ENCODE data around the gene CRABP2.

The CRABP2 gene

DNA sequence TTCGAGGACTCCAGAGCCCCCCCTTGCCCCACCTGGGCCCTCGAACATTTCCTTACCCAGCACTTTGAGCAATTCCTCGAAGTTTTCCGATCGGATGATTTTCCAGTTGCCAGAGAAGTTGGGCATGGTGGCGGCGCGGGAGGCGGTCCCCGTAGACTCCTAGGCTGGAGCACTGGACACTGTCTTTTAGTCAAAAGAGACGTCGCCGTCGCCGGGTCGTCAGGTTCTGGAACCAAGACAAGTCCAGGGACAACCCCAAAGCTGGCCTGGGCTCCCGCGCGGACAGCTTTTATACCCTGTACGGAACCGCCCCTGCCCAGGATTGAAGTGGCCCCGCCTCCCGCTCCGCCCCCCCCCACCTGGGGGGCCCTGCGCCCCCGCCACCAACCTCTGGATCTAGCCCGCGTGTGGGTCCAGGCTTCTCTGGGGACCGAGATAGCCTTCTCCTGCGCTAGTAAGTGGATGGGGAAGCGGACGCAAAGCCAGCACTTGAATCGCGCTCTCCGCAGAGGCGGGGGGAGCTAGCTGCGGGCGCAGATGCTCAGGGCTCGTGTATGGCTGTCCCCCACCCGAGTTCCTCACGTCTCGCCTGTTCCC, at the start of gene CRABP2:
Gene CRABP2, minus strand, starts transcription at position 263 of the 597 bp plus-strand sequence. Its CDS starts 137 bp downstream, at position 126.
- DNase-seq (ENCODE audit: low spot score), result peak; percentile 74

DNA sequence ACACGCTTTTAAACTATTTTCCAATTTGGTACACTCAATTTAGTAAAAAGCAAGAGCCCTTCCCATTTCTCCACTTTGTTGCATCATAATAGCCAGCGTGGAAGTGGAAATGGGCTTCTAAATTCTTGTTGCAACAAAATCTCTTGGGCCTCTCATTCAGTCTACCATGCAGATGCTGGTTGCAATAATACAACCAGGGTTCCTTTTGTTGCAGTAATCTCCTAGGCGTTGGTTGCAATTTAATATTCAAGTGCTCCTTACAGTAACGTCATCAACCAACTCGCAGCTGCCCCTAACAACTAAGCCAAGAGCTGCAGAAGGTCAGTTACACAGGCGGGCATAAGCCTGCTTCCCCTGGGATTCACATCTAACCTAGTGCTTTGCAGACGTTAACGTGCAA, 48.8 kb upstream of the CRABP2 start:
- DNase-seq (ENCODE audit: low spot score), result peak; percentile 79

GRCh38 chr1:156752843-156753482, 47.6 kb upstream of the CRABP2 start:
- no peak for DNase-seq (ENCODE audit: low spot score)

DNA sequence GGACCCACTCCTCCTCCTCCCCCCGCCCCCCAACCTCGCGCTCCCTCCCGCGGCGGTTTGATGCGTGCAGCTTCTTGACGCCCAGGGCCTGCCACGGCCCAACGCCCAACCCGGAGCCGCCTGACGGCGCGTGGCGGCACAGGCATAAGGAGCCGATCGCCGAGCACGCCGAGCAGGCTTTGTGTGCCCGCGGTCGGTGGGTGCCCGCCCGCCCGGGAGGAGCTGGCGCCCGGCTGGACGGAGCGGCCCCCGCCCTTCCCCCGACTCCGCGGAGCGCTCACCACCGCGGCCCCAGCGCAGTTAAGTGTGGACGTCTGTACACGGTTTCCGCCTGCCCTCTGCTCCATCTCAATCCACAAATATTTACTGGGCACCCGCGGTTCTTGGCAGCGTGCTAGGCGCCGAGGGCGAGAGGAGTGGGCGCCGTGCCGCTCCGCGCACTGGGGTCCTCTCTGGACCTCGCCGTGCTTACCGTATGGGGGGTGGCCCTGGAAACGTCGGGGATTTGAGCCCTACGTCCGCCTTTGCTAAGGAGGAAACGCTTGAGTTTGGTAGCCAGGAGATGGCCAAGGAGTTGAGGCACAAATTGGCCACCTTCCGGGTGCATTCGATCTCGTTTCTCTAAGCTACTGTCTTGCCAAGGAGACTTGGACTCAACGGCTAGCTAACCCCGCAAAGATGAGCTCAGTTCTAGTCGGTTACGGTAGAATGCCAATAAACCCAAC, 46.5 kb upstream of the CRABP2 start:
- peak; percentile 96 for DNase-seq (ENCODE audit: low spot score)

DNA sequence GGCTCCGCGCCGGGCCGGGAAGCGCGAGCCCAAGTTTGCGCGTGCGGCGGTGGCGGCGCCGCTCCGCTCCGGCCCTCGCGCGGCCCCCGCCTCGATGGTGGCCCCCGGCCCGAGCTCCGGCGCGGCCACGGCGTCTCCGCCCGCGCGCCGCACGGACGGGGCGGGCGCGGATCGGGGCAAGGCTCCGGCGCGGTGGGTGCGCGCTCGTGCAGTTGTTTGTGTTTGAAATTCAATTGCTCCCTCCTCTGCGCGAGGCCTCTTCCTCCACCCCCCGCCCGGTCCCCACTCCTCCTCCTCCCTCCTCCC, 46.0 kb upstream of the CRABP2 start, which contains the start of gene HDGF:
Gene HDGF, minus strand, starts transcription at position 225 of the 306 bp plus-strand sequence. CDS start 246 bp downstream, outside the sequence.
- DNase-seq (ENCODE audit: low spot score), result no peak

GRCh38 chr1:156750711-156751450, 45.5 kb upstream of the CRABP2 start:
- no peak for DNase-seq (ENCODE audit: low spot score)

- DNase-seq (ENCODE audit: low spot score), result no peak
Observed at GRCh38 chr1:156750191-156750672, 44.8 kb upstream of the CRABP2 start.

DNA sequence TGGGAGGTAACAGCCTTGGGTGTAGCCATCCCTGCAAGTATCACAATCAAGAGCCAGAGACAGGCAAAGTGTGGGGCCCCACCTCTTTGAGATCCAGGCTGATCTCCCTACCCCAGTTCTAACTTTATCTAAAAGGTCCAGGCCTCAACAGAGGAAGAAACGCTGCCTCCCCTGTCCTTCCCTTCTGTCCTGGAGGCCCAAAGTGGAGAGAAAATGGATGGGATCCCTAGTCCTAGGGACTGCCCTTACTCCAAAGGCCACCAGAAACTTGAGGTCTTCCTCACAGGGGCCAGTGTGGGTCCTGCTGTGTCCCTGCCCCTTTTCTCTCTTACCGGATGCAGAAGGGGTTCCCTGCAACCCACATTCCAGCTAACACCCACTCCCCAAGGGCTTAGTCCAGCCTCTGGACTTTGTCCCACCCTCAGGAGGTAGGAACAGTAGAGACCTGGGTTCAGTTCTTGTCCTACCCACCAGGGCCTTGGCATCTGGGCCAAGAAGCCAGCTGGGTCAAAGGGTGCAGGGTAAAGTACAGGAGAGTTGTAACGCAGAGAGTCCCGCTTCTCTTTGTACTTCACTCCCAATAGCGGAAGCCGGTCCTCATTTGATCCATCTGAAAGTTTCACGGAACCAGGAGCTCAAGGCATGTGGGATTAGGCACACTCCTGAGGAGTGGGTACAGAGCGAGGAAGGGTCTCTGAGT, 44.2 kb upstream of the CRABP2 start:
- DNase-seq (ENCODE audit: low spot score), result no peak

GRCh38 chr1:156748670-156749418, 43.5 kb upstream of the CRABP2 start:
- no peak for DNase-seq (ENCODE audit: low spot score)

DNA sequence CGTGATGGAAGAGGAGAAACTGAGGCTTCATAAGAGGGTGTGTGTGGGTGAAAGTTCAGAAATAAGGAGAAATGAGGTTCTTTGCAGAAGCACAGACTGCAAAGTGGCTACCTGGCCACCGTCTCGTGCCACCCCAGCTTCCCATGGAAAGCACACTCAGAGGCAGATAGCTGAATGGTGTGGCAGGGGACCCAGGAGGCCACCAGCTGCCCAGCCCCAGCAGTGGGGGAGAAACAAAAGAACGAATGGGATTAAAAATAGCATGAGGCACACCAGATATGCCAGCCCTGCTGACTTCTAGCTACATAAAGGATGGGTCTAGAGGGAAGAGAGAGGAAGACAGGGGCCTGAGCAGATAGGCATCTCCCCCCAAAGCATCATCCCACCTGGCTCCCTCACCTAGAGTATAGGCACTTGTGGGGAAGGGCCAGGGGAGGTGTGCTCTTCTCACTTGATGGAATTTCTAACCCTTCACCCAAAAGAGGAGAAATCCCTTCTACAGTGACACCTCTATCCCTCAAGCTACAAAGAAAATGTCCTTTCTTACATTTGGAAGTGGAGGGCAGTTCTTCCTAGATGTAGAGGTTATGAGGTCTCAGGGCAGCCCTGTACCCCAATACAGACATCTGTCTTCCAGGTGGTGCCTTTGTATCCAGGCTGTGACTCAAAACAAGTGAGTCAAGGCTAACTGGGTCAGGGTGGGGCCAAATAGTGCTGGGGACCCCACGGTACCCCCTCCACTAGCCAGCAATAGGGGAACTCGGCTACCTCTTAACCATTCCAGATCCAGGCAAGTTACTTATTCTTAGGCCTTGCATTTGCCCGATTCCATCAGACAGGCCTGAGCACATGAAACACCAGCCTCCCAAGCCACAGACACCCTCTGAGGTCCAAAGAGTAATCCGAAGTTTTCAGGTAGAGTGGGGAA, 42.6 kb upstream of the CRABP2 start:
- DNase-seq (ENCODE audit: low spot score), result no peak

DNA sequence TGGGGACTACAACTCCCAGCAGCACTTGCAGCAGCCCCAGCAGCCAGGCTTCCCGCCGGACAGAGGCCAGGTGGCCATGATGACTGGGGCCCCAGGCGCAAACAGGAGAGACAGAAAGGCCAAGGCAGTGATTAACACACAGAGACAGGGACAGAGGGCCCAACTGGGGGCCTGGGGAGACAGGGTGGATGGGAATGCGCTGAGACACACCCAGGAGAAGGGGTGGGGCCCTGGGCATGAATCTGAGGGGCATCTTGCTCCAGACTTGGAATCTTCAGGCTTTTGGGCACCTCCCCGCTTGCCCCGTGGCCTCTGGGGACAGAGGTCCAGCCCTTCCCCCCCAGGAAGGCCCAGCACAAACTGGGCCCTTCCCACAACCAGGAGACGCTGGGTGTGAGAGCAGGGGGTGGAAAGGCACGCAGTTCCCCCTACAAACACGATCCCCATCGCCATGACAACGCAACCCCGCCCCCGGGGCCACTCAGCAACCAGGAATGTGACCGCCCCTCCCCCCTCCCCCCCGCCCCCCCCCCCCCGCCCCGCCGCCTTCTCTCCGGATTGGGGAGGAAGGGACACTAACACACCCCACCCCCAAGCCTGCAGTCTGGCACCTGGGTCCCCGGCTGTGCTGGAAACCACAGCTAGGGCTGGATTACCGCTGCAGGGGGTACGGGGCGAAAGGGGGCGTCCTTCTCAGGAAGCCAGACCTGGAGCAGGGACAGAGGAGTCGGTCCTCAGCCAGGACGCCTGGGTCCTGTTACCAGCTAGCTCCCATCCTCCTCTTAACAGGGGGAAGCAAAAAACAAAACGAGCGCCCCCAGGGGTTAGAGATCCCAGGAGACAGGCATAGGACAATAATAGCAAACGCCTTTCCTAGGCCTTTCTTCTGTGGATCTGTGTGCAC, 41.6 kb upstream of the CRABP2 start:
- DNase-seq (ENCODE audit: low spot score), result peak; percentile 87

- DNase-seq (ENCODE audit: low spot score), result no peak
Observed at GRCh38 chr1:156746406-156746727, 41.0 kb upstream of the CRABP2 start.

- DNase-seq (ENCODE audit: low spot score), result no peak
Observed at GRCh38 chr1:156745881-156746280, 40.5 kb upstream of the CRABP2 start.

DNA sequence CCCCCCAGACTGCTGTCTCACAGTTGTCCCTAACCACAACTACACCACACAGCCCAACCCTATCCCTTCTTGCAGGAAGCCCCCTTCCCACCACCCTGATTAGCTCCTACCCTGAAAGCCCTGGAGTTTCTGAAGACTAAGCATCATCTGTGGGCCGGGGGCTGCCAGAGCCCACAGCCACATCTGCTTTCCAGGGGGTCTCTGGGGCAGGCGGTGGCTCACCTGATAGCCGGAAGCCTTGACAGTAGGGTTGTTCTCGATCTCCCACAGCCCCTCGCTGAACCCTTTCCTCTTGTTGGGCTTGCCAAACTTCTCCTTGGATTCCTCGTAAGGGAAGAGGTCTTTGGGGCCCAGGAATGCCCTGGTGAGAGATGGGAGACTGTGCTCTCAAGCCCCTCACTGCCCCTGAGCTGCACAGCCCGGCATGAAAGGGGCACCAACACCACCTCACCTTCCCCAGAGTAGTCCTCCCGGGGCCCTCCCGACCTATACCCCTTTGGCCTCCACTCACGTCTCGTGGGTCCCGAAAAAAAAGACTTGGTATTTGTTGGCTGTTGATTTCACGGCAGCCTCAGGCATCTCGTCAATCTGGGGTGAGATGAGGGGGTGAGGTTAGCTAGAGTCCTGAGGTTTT, 39.5 kb upstream of the CRABP2 start:
- no peak for DNase-seq (ENCODE audit: low spot score)

GRCh38 chr1:156744344-156744743, 39.0 kb upstream of the CRABP2 start:
- no peak for DNase-seq (ENCODE audit: low spot score)

DNA sequence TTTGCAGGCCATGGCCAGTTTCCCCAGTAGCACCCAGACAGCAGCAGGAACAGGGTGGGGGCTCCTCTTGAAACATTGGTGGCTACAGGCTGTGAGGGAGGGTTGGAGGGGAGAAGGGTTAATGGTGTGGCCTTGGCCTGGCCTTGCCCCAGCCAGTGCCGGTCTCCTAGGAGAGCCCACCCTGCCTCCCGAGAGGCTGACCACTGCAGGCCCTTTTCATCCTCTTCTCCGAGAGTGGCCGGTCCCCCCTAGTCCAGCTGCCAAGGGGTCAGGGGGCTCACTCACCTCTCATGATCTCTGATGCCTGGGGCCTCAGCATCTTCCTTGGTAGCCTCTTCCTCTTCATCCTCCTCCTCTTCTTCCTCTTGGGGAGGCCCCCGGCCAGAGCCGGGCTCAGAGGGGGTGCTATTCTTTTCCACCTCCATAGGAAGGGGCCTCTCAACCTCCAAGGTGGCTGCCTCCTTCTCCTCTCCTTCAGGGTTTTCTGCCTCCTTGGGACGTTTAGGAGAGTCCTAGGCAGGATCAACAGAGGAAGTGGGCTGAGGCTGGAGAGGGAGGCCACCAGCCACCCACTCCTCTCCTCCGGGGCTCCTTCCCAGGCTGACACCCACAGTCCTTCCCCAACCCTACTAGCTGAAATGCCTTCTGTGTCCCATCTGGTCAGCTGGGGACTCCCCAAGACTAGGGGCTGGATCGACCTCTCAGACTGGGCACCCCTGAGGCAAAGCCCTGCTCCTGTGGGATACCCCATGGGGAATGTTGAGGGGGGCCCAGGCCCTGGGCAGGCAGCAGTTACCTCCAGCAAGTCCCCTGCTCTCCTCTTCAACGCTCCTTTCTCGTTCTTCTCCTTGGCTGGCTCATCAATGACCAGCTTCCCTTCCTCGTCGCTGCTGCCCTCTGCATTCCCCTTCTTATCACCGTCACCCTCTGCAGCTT, 38.3 kb upstream of the CRABP2 start:
- DNase-seq (ENCODE audit: low spot score), result no peak

DNA sequence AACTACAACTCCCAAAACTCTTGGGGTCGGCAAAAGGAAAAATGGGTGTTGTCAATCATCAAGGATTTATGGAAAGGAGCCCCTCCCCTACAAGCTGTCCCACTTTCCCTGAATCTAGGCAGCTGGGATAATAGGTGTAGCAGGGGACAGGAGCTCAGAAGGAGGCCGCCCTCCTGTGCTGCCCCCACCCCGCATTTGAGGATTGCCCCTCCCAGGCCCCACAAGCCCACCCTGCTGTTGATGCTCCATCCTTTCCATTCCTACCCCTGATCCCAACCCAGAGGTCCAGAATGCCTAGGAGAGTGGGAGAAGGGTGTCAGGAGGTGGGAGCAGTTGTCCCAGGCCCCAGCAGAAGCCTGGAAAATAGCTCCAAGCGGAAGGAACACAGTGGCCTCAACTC, 37.4 kb upstream of the CRABP2 start:
- DNase-seq (ENCODE audit: low spot score), result no peak

DNA sequence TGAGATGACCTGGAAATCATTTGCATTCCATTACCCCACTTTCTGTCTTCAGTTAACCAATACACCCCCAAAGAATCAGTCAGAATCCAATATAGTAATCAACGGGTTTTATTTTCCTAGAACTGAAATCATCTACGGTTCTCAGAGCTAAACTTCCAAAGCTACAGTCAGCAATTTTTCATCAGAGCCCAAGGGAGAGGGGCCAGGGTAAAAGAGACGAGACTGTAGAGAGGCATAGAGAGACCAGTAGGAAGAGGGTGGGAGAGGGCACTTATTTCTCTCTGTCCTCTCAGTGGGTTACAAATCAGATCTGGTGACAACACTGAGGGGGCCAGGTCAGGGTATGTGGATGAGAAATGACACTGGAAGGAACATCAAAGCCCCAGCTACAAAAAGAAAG, 36.6 kb upstream of the CRABP2 start:
- DNase-seq (ENCODE audit: low spot score), result no peak
